Prostate gland (tissue), 2 donors: ENCODE measurements around the gene CHTOP.

Source experiments
- CTCF ChIP-seq, 4 experiments: fragments of 200-600 bp in 2 of 4; fragments of 450-650 bp in 2 of 4; sonication (generic) in 2 of 4; IDR thresholded peaks; 1 replicate in 3 of 4; 2 replicates in 1 of 4; pipeline ENCODE4 v1.5.1; 2016 to 2019; ENCODE audit warnings: antibody characterized with exemption in 4 of 4, mild to moderate bottlenecking in 2 of 4, moderate library complexity in 2 of 4
- POLR2A ChIP-seq: fragments of 450-650 bp; IDR thresholded peaks from one replicate; pipeline ENCODE4 v1.6.1; 2016; ENCODE audit warnings: antibody characterized with exemption, mild to moderate bottlenecking
- POLR2AphosphoS5 ChIP-seq: sonication (generic); formaldehyde crosslinking; IDR thresholded peaks from one replicate; pipeline ENCODE4 v1.6.1; 2017; ENCODE audit warnings: antibody characterized with exemption

GRCh38 chr1:153636312-153636711 lies 2.4 kb downstream of the CHTOP start:
- no peak for TF ChIP-seq POLR2AphosphoS5
- no peak for TF ChIP-seq CTCF (IDR thresholded peaks at IDR 0.05)
- no peak for TF ChIP-seq POLR2A
